ENCODE measurements around the gene SRGAP3.

GRCh38 chr3:9008550-9009255 lies 240.7 kb downstream of the SRGAP3 start:
- TF ChIP-seq CTCF (IDR thresholded peaks at IDR 0.05) = no peak
- no peak for TF ChIP-seq EP300 (IDR thresholded peaks at IDR 0.05)
